Subcutaneous abdominal adipose tissue (tissue), 5 donors: Measurements from ENCODE around the gene MS4A6A.

Experiments
- H3K27ac ChIP-seq: one replicate; pipeline ENCODE4 v1.7.0; 2013; ENCODE audit warnings: low read depth, mild to moderate bottlenecking, inconsistent platforms, low read length, moderate library complexity
- H3K27me3 ChIP-seq, 5 donors: one replicate each; pipeline ENCODE4 v1.7.0; 2013; ENCODE audit warnings: low read length in 5 of 5, inconsistent platforms in 1 of 5; ENCODE audit not compliant: control insufficient read depth in 5 of 5, insufficient read depth in 4 of 5
- H3K36me3 ChIP-seq, 5 donors: one replicate each; pipeline ENCODE4 v1.7.0; 2013; ENCODE audit warnings: low read length in 5 of 5; ENCODE audit not compliant: control insufficient read depth in 5 of 5, insufficient read depth in 5 of 5
- H3K4me1 ChIP-seq, 5 donors: one replicate each; pipeline ENCODE4 v1.7.0; 2013; ENCODE audit warnings: low read length in 5 of 5, mild to moderate bottlenecking in 3 of 5, moderate library complexity in 1 of 5; ENCODE audit not compliant: control insufficient read depth in 5 of 5, insufficient read depth in 5 of 5
- H3K4me3 ChIP-seq, 5 donors: one replicate each; pipeline ENCODE4 v1.7.0; 2013; ENCODE audit warnings: low read length in 5 of 5, low read depth in 1 of 5
- H3K9ac ChIP-seq, 5 donors: one replicate each; pipeline ENCODE4 v1.7.0; 2013; ENCODE audit warnings: low read length in 5 of 5, mild to moderate bottlenecking in 4 of 5, moderate library complexity in 3 of 5
- H3K9me3 ChIP-seq, 5 donors: one replicate each; pipeline ENCODE4 v1.7.0; 2013; ENCODE audit warnings: low read length in 5 of 5; ENCODE audit not compliant: control insufficient read depth in 5 of 5
- donor health status: healthy.
- donor health status: healthy.
- donor health status: healthy.
- donor health status: healthy.
- donor health status: healthy.

Gene MS4A6A

GRCh38 chr11:60184824-60185511 is 2.1 kb upstream of the MS4A6A start:
- Histone ChIP-seq H3K36me3 (no peaks in the 10 kb centered on the region), H3K4me1 (peaks cover 0 to 5% (median 0%) of the 10 kb centered on the region in 5 donors), H3K4me3 (no peak overlapping the region), H3K27me3 (no peaks in the 10 kb centered on the region), H3K9me3 (no peaks in the 10 kb centered on the region), H3K9ac (no peak overlapping the region), H3K27ac (no peak overlapping the region)

GRCh38 chr11:60183591-60184205 is 815 bp upstream of the MS4A6A start:
- Histone ChIP-seq H3K36me3 (no peaks in the 10 kb centered on the region), H3K9me3 (no peaks in the 10 kb centered on the region), H3K4me1 (peaks cover 0 to 5% (median 0%) of the 10 kb centered on the region in 5 donors), H3K4me3 (peak overlapping the region in 1 of 5 donors; percentile 11), H3K27ac (no peak overlapping the region), H3K9ac (no peak overlapping the region), H3K27me3 (no peaks in the 10 kb centered on the region)

- no peaks in the 10 kb centered on the region for H3K27me3 ChIP-seq
- H3K4me3 ChIP-seq: no peak overlapping the region
- no peaks in the 10 kb centered on the region for H3K9me3 ChIP-seq
- peaks cover 0 to 15% (median 0%) of the 10 kb centered on the region in 5 donors for H3K36me3 ChIP-seq
- no peak overlapping the region for H3K27ac ChIP-seq
- H3K9ac ChIP-seq: no peak overlapping the region
- peaks cover 0 to 14% (median 3%) of the 10 kb centered on the region in 5 donors for H3K4me1 ChIP-seq
Observed at GRCh38 chr11:60175860-60176275, 7.0 kb downstream of the MS4A6A start.

GRCh38 chr11:60172011-60172410 is 10.9 kb downstream of the MS4A6A start:
- Histone ChIP-seq H3K36me3 (peaks cover 0 to 15% (median 0%) of the 10 kb centered on the region in 5 donors), H3K27me3 (no peaks in the 10 kb centered on the region), H3K9ac (no peak overlapping the region), H3K9me3 (no peaks in the 10 kb centered on the region), H3K27ac (no peak overlapping the region), H3K4me3 (no peak overlapping the region), H3K4me1 (peaks cover 0 to 20% (median 6%) of the 10 kb centered on the region in 5 donors)

- peaks cover 0 to 9% (median 0%) of the 10 kb centered on the region in 5 donors for H3K4me1 ChIP-seq
- H3K27me3 ChIP-seq: no peaks in the 10 kb centered on the region
- no peak overlapping the region for H3K9ac ChIP-seq
- peak overlapping the region in 1 of 5 donors; percentile 6 for H3K4me3 ChIP-seq
- H3K36me3 ChIP-seq: peaks cover 0 to 7% (median 0%) of the 10 kb centered on the region in 5 donors
- no peaks in the 10 kb centered on the region for H3K9me3 ChIP-seq
- H3K27ac ChIP-seq: no peak overlapping the region
Observed at GRCh38 chr11:60170566-60170965, 12.3 kb downstream of the MS4A6A start.

GRCh38 chr11:60169264-60169915 is 13.5 kb downstream of the MS4A6A start:
- H3K4me3 ChIP-seq: no peak overlapping the region
- peaks cover 0 to 4% (median 0%) of the 10 kb centered on the region in 5 donors for H3K36me3 ChIP-seq
- H3K27me3 ChIP-seq: no peaks in the 10 kb centered on the region
- no peak overlapping the region for H3K27ac ChIP-seq
- H3K4me1 ChIP-seq: peaks cover 0 to 6% (median 0%) of the 10 kb centered on the region in 5 donors
- H3K9ac ChIP-seq: no peak overlapping the region
- peaks cover 0 to 2% (median 0%) of the 10 kb centered on the region in 5 donors for H3K9me3 ChIP-seq

GRCh38 chr11:60168306-60168705 is 14.6 kb downstream of the MS4A6A start:
- peaks cover 0 to 2% (median 0%) of the 10 kb centered on the region in 5 donors for H3K9me3 ChIP-seq
- H3K4me1 ChIP-seq: peaks cover 0 to 6% (median 0%) of the 10 kb centered on the region in 5 donors
- no peak overlapping the region for H3K27ac ChIP-seq
- H3K27me3 ChIP-seq: no peaks in the 10 kb centered on the region
- H3K9ac ChIP-seq: no peak overlapping the region
- H3K4me3 ChIP-seq: no peak overlapping the region
- H3K36me3 ChIP-seq: no peaks in the 10 kb centered on the region

- H3K9ac ChIP-seq: no peak overlapping the region
- no peak overlapping the region for H3K4me3 ChIP-seq
- no peaks in the 10 kb centered on the region for H3K27me3 ChIP-seq
- peaks cover 0 to 6% (median 0%) of the 10 kb centered on the region in 5 donors for H3K4me1 ChIP-seq
- no peaks in the 10 kb centered on the region for H3K36me3 ChIP-seq
- no peak overlapping the region for H3K27ac ChIP-seq
- peaks cover 0 to 2% (median 0%) of the 10 kb centered on the region in 5 donors for H3K9me3 ChIP-seq
Observed at GRCh38 chr11:60165951-60166350, 16.9 kb downstream of the MS4A6A start.

- Histone ChIP-seq H3K9me3 (peaks cover 0 to 2% (median 0%) of the 10 kb centered on the region in 5 donors), H3K4me3 (no peak overlapping the region), H3K9ac (no peak overlapping the region), H3K27me3 (no peaks in the 10 kb centered on the region), H3K27ac (no peak overlapping the region), H3K36me3 (no peaks in the 10 kb centered on the region), H3K4me1 (peaks cover 0 to 8% (median 0%) of the 10 kb centered on the region in 5 donors)
Observed at GRCh38 chr11:60165538-60165937, 17.3 kb downstream of the MS4A6A start.
